ENCODE measurements around the gene PXDC1. TPM values are rescaled to one million over a fixed set of nuclear protein-coding genes. Genes with fewer than 3 reads are reported as not detected.

The PXDC1 gene
- total RNA-seq, 2 experiments from 2014 or later, result 0.17 to 0.27 TPM

DNA sequence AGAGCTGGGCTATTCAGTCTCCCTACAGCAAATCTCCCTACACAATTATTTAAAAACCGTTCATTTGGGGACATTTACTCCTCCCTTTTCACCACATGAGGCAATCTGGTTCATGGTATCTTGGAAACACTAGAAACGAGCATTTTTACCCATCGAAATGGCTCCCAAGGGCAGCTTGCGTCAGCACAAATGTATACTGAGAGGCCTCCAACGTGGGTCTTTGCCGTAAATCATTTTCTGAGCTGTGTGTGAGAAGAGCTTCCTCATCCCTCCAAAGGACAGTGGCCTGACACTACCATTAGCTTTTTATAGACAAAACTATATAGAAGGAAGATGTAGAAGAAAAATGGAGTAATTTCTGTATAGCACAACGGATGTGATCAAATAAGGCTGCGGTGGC lies 30.0 kb upstream of the PXDC1 start:
- H3K4me3 ChIP-seq (ENCODE audit: low read length), result no peak overlapping the region
- Mint-ChIP-seq H3K27me3 (no peaks in the 10 kb centered on the region), H3K27ac (no peak overlapping the region), H3K9me3 (no peaks in the 10 kb centered on the region), H3K4me3 (no peak overlapping the region), H3K36me3 (ENCODE audit: low read depth) (no peaks in the 10 kb centered on the region), H3K4me1 (ENCODE audit: low read depth) (no peaks in the 10 kb centered on the region)
- intact Hi-C loops (cut with DNase I, micrococcal nuclease), result no loop called here
- H3K9me3 ChIP-seq (ENCODE audit: control insufficient read depth in 1 of 2, insufficient read depth in 1 of 2, low read length in 2 of 2), result no peaks in the 10 kb centered on the region
- no peaks in the 10 kb centered on the region for H3K4me1 ChIP-seq (ENCODE audit: insufficient read depth, low read length)
- CTCF ChIA-PET, result no interaction called here
- DNase-seq (no peak), ATAC-seq (ENCODE audit: poor library complexity) (no peak)
- no peak overlapping the region for H3K27ac ChIP-seq (ENCODE audit: low read depth in 1 of 2, low read length in 2 of 2)
- H3K36me3 ChIP-seq (ENCODE audit: insufficient read depth, low read length), result no peaks in the 10 kb centered on the region
- H3K27me3 ChIP-seq (ENCODE audit: control insufficient read depth in 1 of 2, insufficient read depth in 2 of 2, low read length in 2 of 2), result no peaks in the 10 kb centered on the region
- POLR2A ChIA-PET, result no interaction called here
- TF ChIP-seq, protein P1, sequence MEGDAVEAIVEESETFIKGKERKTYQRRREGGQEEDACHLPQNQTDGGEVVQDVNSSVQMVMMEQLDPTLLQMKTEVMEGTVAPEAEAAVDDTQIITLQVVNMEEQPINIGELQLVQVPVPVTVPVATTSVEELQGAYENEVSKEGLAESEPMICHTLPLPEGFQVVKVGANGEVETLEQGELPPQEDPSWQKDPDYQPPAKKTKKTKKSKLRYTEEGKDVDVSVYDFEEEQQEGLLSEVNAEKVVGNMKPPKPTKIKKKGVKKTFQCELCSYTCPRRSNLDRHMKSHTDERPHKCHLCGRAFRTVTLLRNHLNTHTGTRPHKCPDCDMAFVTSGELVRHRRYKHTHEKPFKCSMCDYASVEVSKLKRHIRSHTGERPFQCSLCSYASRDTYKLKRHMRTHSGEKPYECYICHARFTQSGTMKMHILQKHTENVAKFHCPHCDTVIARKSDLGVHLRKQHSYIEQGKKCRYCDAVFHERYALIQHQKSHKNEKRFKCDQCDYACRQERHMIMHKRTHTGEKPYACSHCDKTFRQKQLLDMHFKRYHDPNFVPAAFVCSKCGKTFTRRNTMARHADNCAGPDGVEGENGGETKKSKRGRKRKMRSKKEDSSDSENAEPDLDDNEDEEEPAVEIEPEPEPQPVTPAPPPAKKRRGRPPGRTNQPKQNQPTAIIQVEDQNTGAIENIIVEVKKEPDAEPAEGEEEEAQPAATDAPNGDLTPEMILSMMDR (IDR thresholded peaks at IDR 0.05), result no peak

DNA sequence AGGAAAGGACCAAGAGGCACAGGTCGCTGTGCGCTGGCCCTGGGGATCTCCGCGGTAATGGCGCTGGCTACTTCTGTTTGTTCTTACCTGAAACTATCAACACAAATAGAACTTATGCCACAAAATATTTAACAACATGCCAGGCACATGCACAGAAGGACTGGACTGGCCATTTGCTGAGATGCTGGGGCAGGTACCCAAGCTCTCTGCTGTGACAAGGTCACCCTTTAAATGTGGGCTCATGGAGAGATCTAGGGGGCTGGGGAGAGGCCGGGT lies 28.0 kb upstream of the PXDC1 start:
- H3K4me1 Mint-ChIP-seq (ENCODE audit: low read depth), result no peaks in the 10 kb centered on the region
- no peaks in the 10 kb centered on the region for H3K9me3 Mint-ChIP-seq
- Histone ChIP-seq H3K27me3 (ENCODE audit: control insufficient read depth in 1 of 2, insufficient read depth in 2 of 2, low read length in 2 of 2) (no peaks in the 10 kb centered on the region), H3K9me3 (ENCODE audit: control insufficient read depth in 1 of 2, insufficient read depth in 1 of 2, low read length in 2 of 2) (no peaks in the 10 kb centered on the region), H3K4me3 (ENCODE audit: low read length) (no peak overlapping the region), H3K36me3 (ENCODE audit: insufficient read depth, low read length) (no peaks in the 10 kb centered on the region), H3K27ac (ENCODE audit: low read depth in 1 of 2, low read length in 2 of 2) (no peak overlapping the region), H3K4me1 (ENCODE audit: insufficient read depth, low read length) (no peaks in the 10 kb centered on the region)
- DNase-seq (no peak), ATAC-seq (ENCODE audit: poor library complexity) (no peak)
- H3K36me3 Mint-ChIP-seq (ENCODE audit: low read depth), result no peaks in the 10 kb centered on the region
- H3K4me3 Mint-ChIP-seq, result no peak overlapping the region
- intact Hi-C loops (cut with DNase I, micrococcal nuclease), result no loop called here
- TF ChIP-seq, protein P1 (IDR thresholded peaks at IDR 0.05), result no peak
- H3K27ac Mint-ChIP-seq, result no peak overlapping the region
- ChIA-PET CTCF (no interaction called here), POLR2A (no interaction called here)
- no peaks in the 10 kb centered on the region for H3K27me3 Mint-ChIP-seq

DNA sequence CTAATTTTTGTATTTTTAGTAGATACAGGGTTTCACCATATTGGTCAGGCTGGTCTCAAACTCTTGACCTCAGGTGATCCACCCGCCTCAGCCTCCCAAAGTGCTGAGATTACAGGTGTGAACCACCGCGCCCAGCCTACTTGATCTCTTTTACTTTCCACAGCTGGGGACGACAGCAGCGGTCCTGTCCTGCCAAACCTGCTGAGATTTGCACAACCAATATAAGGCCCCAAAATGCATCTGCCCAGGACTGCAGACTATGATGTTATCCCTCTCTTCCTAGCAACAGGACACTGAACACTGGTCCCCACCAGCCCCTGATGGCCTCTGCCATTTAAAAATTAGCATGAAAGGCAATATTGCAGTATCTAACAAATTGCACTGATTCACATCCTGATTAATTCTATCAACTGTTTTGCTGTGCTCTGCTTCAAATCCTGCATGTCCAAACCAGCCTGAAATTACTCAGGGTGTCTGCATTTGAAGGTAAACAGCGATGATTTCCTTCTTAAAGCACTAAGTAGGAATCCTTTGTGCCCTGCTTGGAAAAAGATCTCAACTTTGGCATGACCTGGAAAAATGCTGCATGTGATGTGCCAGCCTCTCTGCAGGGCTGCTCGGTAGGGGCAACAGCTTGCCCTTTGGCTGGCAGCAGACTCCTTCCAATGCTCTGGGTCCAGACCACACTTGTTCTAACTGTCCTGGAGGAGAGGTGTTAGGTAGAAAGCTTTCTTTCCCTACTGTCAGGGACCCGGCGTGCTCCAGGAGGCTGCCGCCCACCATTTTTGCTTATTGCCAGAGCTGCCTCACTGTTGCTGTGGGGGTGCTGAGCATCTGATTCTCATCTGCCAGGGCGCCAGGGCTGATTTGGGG lies 27.4 kb upstream of the PXDC1 start:
- Mint-ChIP-seq H3K36me3 (ENCODE audit: low read depth) (no peaks in the 10 kb centered on the region), H3K27me3 (no peaks in the 10 kb centered on the region), H3K4me3 (no peak overlapping the region), H3K9me3 (no peaks in the 10 kb centered on the region), H3K4me1 (ENCODE audit: low read depth) (no peaks in the 10 kb centered on the region), H3K27ac (no peak overlapping the region)
- CTCF ChIA-PET, result no interaction called here
- ATAC-seq (ENCODE audit: poor library complexity) (no peak), DNase-seq (no peak)
- POLR2A ChIA-PET, result no interaction called here
- no peaks in the 10 kb centered on the region for H3K36me3 ChIP-seq (ENCODE audit: insufficient read depth, low read length)
- intact Hi-C loops (cut with DNase I, micrococcal nuclease), result no loop called here
- no peaks in the 10 kb centered on the region for H3K9me3 ChIP-seq (ENCODE audit: control insufficient read depth in 1 of 2, insufficient read depth in 1 of 2, low read length in 2 of 2)
- no peak overlapping the region for H3K27ac ChIP-seq (ENCODE audit: low read depth in 1 of 2, low read length in 2 of 2)
- H3K4me1 ChIP-seq (ENCODE audit: insufficient read depth, low read length), result no peaks in the 10 kb centered on the region
- TF ChIP-seq, protein P1 (IDR thresholded peaks at IDR 0.05), result no peak
- no peaks in the 10 kb centered on the region for H3K27me3 ChIP-seq (ENCODE audit: control insufficient read depth in 1 of 2, insufficient read depth in 2 of 2, low read length in 2 of 2)
- H3K4me3 ChIP-seq (ENCODE audit: low read length), result no peak overlapping the region

All from CD4-positive, alpha-beta T cell (primary cell).